Measurements from ENCODE around the gene TBC1D28. TPM values are rescaled to one million over a fixed set of nuclear protein-coding genes. Genes with fewer than 3 reads are reported as not detected.

The TBC1D28 gene
- total RNA-seq, 8 experiments from 2014 or later: 0.16 to 1.0 (median 0.58) TPM; not detected in 2

Other genes with a start within 250 kb of the TBC1D28 start
- gene LGALS9C, start 167.6 kb downstream of the TBC1D28 start, total RNA-seq: under 1 TPM in 6 of 8 experiments, not detected in 2; 0.14 to 0.92 (median 0.47) TPM
- gene FOXO3B, start 37.9 kb upstream of the TBC1D28 start, total RNA-seq: 10 to 100 TPM in 5 of 8 experiments, 1 to 10 TPM in 3; 3.9 to 21.4 (median 10.9) TPM
- gene FBXW10, start 99.7 kb upstream of the TBC1D28 start, total RNA-seq: under 1 TPM; 0.08 to 0.50 (median 0.24) TPM
- gene TVP23B, start 136.8 kb upstream of the TBC1D28 start, total RNA-seq: 10 to 100 TPM; 30.7 to 63.1 (median 41.5) TPM
- gene PRPSAP2, start 213.7 kb upstream of the TBC1D28 start, total RNA-seq: 10 to 100 TPM; 39.0 to 89.8 (median 63.7) TPM